Central memory CD8-positive, alpha-beta T cell (primary cell): ENCODE results near the gene THNSL1.
A peak's percentile ranks its signal among the peaks of the same experiment; 100 is the strongest.

Experiments used
- ATAC-seq: fragments of 150-1000 bp; cut with Tn5 transposase; replicated peaks from 2 replicates; pipeline ENCODE4 v1.10.0; 2022; ENCODE audit warnings: mild to moderate bottlenecking, moderate FRiP score, moderate number of reproducible peaks; ENCODE audit not compliant: poor library complexity, severe bottlenecking; ENCODE audit errors: extremely low read depth
- DNase-seq, 2 donors: peaks; one replicate each; pipeline ENCODE4 v3.0.0; 2021; ENCODE audit warnings: low spot score in 2 of 2
- H3K27ac Mint-ChIP-seq: one replicate; pipeline ENCODE4 v1.8.0; 2022; ENCODE audit warnings: low read depth, mild to moderate bottlenecking, moderate library complexity, mixed read lengths
- H3K27me3 Mint-ChIP-seq: one replicate; pipeline ENCODE4 v1.8.0; 2022; ENCODE audit warnings: mixed read lengths
- H3K36me3 Mint-ChIP-seq: one replicate; pipeline ENCODE4 v1.8.0; 2022; ENCODE audit warnings: mild to moderate bottlenecking, moderate library complexity, mixed read lengths; ENCODE audit not compliant: insufficient read depth
- H3K4me1 Mint-ChIP-seq: one replicate; pipeline ENCODE4 v1.8.0; 2022; ENCODE audit warnings: mixed read lengths
- H3K4me3 Mint-ChIP-seq: one replicate; pipeline ENCODE4 v1.8.0; 2022; ENCODE audit warnings: mild to moderate bottlenecking, moderate library complexity, mixed read lengths
- H3K9me3 Mint-ChIP-seq: one replicate; pipeline ENCODE4 v1.8.0; 2022; ENCODE audit warnings: mixed read lengths

THNSL1 gene

GRCh38 chr10:25015828-25016375 lies 510 bp upstream of the THNSL1 start, which contains the start of gene ENKUR:
ENKUR (minus strand) TSS chr10:25016158; CDS start chr10:25015936, 222 bp downstream.
- no peaks in the 10 kb centered on the region for H3K27me3 Mint-ChIP-seq
- peaks cover 23% of the 10 kb centered on the region for H3K4me1 Mint-ChIP-seq
- peak within 1 kb of the TSS; percentile 97 for H3K27ac Mint-ChIP-seq
- peak; percentile 64 for ATAC-seq
- no peaks in the 10 kb centered on the region for H3K9me3 Mint-ChIP-seq
- peaks cover 17% of the 10 kb centered on the region for H3K36me3 Mint-ChIP-seq
- peak; percentile 87 to 93 for DNase-seq
- peak within 1 kb of the TSS; percentile 85 for H3K4me3 Mint-ChIP-seq

- no peaks in the 10 kb centered on the region for H3K9me3 Mint-ChIP-seq
- no peaks in the 10 kb centered on the region for H3K27me3 Mint-ChIP-seq
These were observed 760 bp downstream of the THNSL1 start for GRCh38 chr10:25017154-25017590.

GRCh38 chr10:25017661-25018060 lies 1.2 kb downstream of the THNSL1 start:
- Mint-ChIP-seq H3K27ac (peak overlapping the region; percentile 97), H3K36me3 (peaks cover 17% of the 10 kb centered on the region), H3K4me1 (peaks cover 23% of the 10 kb centered on the region), H3K9me3 (no peaks in the 10 kb centered on the region), H3K4me3 (peak overlapping the region; percentile 85), H3K27me3 (no peaks in the 10 kb centered on the region)
- ATAC-seq (no peak), DNase-seq (no peak)

More at GRCh38 chr10:25017154-25017590, 760 bp downstream of the THNSL1 start:
- peaks cover 17% of the 10 kb centered on the region for H3K36me3 Mint-ChIP-seq
- peaks cover 23% of the 10 kb centered on the region for H3K4me1 Mint-ChIP-seq
- ATAC-seq (no peak), DNase-seq (no peak)
- H3K27ac Mint-ChIP-seq = peak overlapping the region; percentile 97
- peak overlapping the region; percentile 85 for H3K4me3 Mint-ChIP-seq

GRCh38 chr10:25018703-25019102 lies 2.3 kb downstream of the THNSL1 start:
- ATAC-seq = no peak
- Mint-ChIP-seq H3K36me3 (peaks cover 17% of the 10 kb centered on the region), H3K27ac (no peak overlapping the region)

GRCh38 chr10:25023278-25023677 lies 6.9 kb downstream of the THNSL1 start:
- ATAC-seq (no peak), DNase-seq (no peak)
- Mint-ChIP-seq H3K9me3 (no peaks in the 10 kb centered on the region), H3K27ac (no peak overlapping the region), H3K4me1 (no peaks in the 10 kb centered on the region), H3K36me3 (no peaks in the 10 kb centered on the region), H3K27me3 (no peaks in the 10 kb centered on the region), H3K4me3 (no peak overlapping the region)

More at GRCh38 chr10:25018703-25019102, 2.3 kb downstream of the THNSL1 start:
- no peak overlapping the region for H3K4me3 Mint-ChIP-seq
- no peaks in the 10 kb centered on the region for H3K27me3 Mint-ChIP-seq
- no peaks in the 10 kb centered on the region for H3K9me3 Mint-ChIP-seq
- peaks cover 23% of the 10 kb centered on the region for H3K4me1 Mint-ChIP-seq
- DNase-seq = no peak

GRCh38 chr10:25024528-25024927 lies 8.1 kb downstream of the THNSL1 start:
- Mint-ChIP-seq H3K4me3 (no peak overlapping the region), H3K27ac (no peak overlapping the region), H3K9me3 (no peaks in the 10 kb centered on the region), H3K36me3 (no peaks in the 10 kb centered on the region), H3K4me1 (no peaks in the 10 kb centered on the region), H3K27me3 (no peaks in the 10 kb centered on the region)
- DNase-seq (no peak), ATAC-seq (no peak)

GRCh38 chr10:25026463-25026862 lies 10.1 kb downstream of the THNSL1 start:
- Mint-ChIP-seq H3K4me3 (no peak overlapping the region), H3K27ac (no peak overlapping the region), H3K4me1 (no peaks in the 10 kb centered on the region), H3K36me3 (no peaks in the 10 kb centered on the region), H3K27me3 (no peaks in the 10 kb centered on the region), H3K9me3 (no peaks in the 10 kb centered on the region)
- no peak for ATAC-seq
- DNase-seq = no peak

- Mint-ChIP-seq H3K27ac (no peak overlapping the region), H3K4me1 (no peaks in the 10 kb centered on the region), H3K9me3 (no peaks in the 10 kb centered on the region), H3K4me3 (no peak overlapping the region), H3K36me3 (no peaks in the 10 kb centered on the region), H3K27me3 (no peaks in the 10 kb centered on the region)
- ATAC-seq (no peak), DNase-seq (no peak)
These were observed 12.3 kb downstream of the THNSL1 start for GRCh38 chr10:25028711-25029110.

- no peak overlapping the region for H3K27ac Mint-ChIP-seq
- H3K4me1 Mint-ChIP-seq = no peaks in the 10 kb centered on the region
- H3K27me3 Mint-ChIP-seq = no peaks in the 10 kb centered on the region
- H3K4me3 Mint-ChIP-seq = no peak overlapping the region
- no peaks in the 10 kb centered on the region for H3K36me3 Mint-ChIP-seq
- no peak for ATAC-seq
- no peaks in the 10 kb centered on the region for H3K9me3 Mint-ChIP-seq
- no peak for DNase-seq
These were observed 13.1 kb downstream of the THNSL1 start for GRCh38 chr10:25029519-25029918.

- Mint-ChIP-seq H3K4me1 (no peaks in the 10 kb centered on the region), H3K27ac (no peak overlapping the region), H3K4me3 (no peak overlapping the region), H3K27me3 (peaks cover 18% of the 10 kb centered on the region), H3K36me3 (no peaks in the 10 kb centered on the region), H3K9me3 (no peaks in the 10 kb centered on the region)
- ATAC-seq = no peak
- no peak for DNase-seq
These were observed 20.0 kb downstream of the THNSL1 start for GRCh38 chr10:25036381-25036780.

GRCh38 chr10:25038325-25038724 lies 21.9 kb downstream of the THNSL1 start:
- Mint-ChIP-seq H3K4me1 (no peaks in the 10 kb centered on the region), H3K4me3 (no peak overlapping the region), H3K27me3 (peaks cover 38% of the 10 kb centered on the region), H3K9me3 (no peaks in the 10 kb centered on the region), H3K36me3 (no peaks in the 10 kb centered on the region), H3K27ac (no peak overlapping the region)
- DNase-seq (no peak), ATAC-seq (no peak)

GRCh38 chr10:25039531-25039930 lies 23.1 kb downstream of the THNSL1 start:
- Mint-ChIP-seq H3K9me3 (no peaks in the 10 kb centered on the region), H3K27ac (no peak overlapping the region), H3K27me3 (peaks cover 50% of the 10 kb centered on the region), H3K36me3 (no peaks in the 10 kb centered on the region), H3K4me3 (no peak overlapping the region), H3K4me1 (no peaks in the 10 kb centered on the region)
- ATAC-seq (no peak), DNase-seq (no peak)

GRCh38 chr10:25046641-25047040 lies 30.2 kb downstream of the THNSL1 start:
- Mint-ChIP-seq H3K27me3 (peaks cover 71% of the 10 kb centered on the region), H3K27ac (no peak overlapping the region), H3K4me3 (no peak overlapping the region), H3K4me1 (no peaks in the 10 kb centered on the region), H3K36me3 (no peaks in the 10 kb centered on the region), H3K9me3 (no peaks in the 10 kb centered on the region)
- no peak for DNase-seq
- ATAC-seq = no peak
